B cell (primary cell): ENCODE data around the gene FER. TPM values are rescaled to one million over a fixed set of nuclear protein-coding genes. Genes with fewer than 3 reads are reported as not detected.
"Not testable (repeated sequence)": the region's sequence is repeated elsewhere in the genome, so short reads cannot be mapped to it uniquely, and the experiment has no call there.

Source experiments
- ATAC-seq: fragments of 200-7000 bp; cut with Tn5 transposase; one replicate; pipeline ENCODE4 v1.10.0; 2021; ENCODE audit warnings: low read depth, mild to moderate bottlenecking, moderate number of reproducible peaks, moderate library complexity
- CTCF ChIA-PET: fragments of 350-600 bp; sonication (Branson Sonifier 250); formaldehyde crosslinking; loops from one replicate; lab custom pipeline; 2021; ENCODE audit warnings: antibody characterized with exemption, inconsistent platforms; lab: Charles Lee
- POLR2A ChIA-PET: fragments of 350-600 bp; sonication (Branson Sonifier 250); formaldehyde crosslinking; loops from one replicate; lab custom pipeline; 2021; ENCODE audit warnings: antibody characterized with exemption; lab: Charles Lee
- DNase-seq: peaks from one replicate; pipeline ENCODE4 v3.0.0; 2013
- H2AFZ ChIP-seq: 2 replicates; pipeline ENCODE4 v1.6.1; 2012; ENCODE audit warnings: mild to moderate bottlenecking, low read depth, low read length; ENCODE audit not compliant: insufficient read depth, poor library complexity, severe bottlenecking
- H3K27ac ChIP-seq, 2 donors: 1 replicate in 1 of 2; 2 replicates in 1 of 2; pipeline ENCODE4 v1.5.1; 2012 to 2013; ENCODE audit warnings: low read length in 2 of 2, mild to moderate bottlenecking in 2 of 2, moderate library complexity in 1 of 2
- H3K27me3 ChIP-seq, 4 experiments: fragments of 200-600 bp in 1 of 4; sonication (generic) in 1 of 4; replicated peaks in 1 of 4; 1 replicate in 2 of 4; 2 replicates in 2 of 4; pipeline versions ENCODE4 v1.6.1 to v1.7.0; 2013 to 2016; ENCODE audit warnings: low read length in 3 of 4, mild to moderate bottlenecking in 2 of 4, mixed read lengths in 1 of 4, moderate library complexity in 1 of 4; ENCODE audit not compliant: insufficient read depth in 4 of 4, control insufficient read depth in 3 of 4; ENCODE audit errors: control extremely low read depth in 1 of 4
- H3K36me3 ChIP-seq, 2 experiments: replicated peaks in 1 of 2; 1 replicate in 1 of 2; 2 replicates in 1 of 2; pipeline versions ENCODE4 v1.6.1 to v1.7.1; 2013; ENCODE audit warnings: low read length in 1 of 2; ENCODE audit not compliant: insufficient read depth in 2 of 2, control insufficient read depth in 1 of 2; ENCODE audit errors: control extremely low read depth in 1 of 2, extremely low read depth in 1 of 2
- H3K4me1 ChIP-seq, 2 donors: fragments of 200-600 bp in 1 of 2; sonication (generic) in 1 of 2; 1 replicate in 1 of 2; 2 replicates in 1 of 2; pipeline versions ENCODE4 v1.5.1 to v1.6.1; 2013 to 2017; ENCODE audit warnings: low read length in 2 of 2; ENCODE audit not compliant: control insufficient read depth in 2 of 2, insufficient read depth in 2 of 2
- H3K4me2 ChIP-seq: replicated peaks from 2 replicates; pipeline ENCODE3; 2012; ENCODE audit warnings: mild to moderate bottlenecking, low read depth, low read length; ENCODE audit not compliant: poor library complexity, severe bottlenecking
- H3K4me3 ChIP-seq, 5 experiments: fragments of 200-600 bp in 1 of 5; sonication (generic) in 1 of 5; 1 replicate in 3 of 5; 2 replicates in 2 of 5; pipeline versions ENCODE4 v1.5.1 to v1.7.0; 2011 to 2016; ENCODE audit warnings: low read length in 4 of 5, mild to moderate bottlenecking in 4 of 5, low read depth in 2 of 5, control low read depth in 1 of 5, moderate library complexity in 1 of 5; ENCODE audit not compliant: insufficient read depth in 1 of 5; ENCODE audit errors: control extremely low read depth in 1 of 5, extremely low read depth in 1 of 5
- H3K79me2 ChIP-seq: fragments of 200-600 bp; sonication (generic); one replicate; pipeline ENCODE4 v1.6.0; 2016; ENCODE audit warnings: low read length; ENCODE audit not compliant: control insufficient read depth, insufficient read depth
- H3K9ac ChIP-seq: fragments of 200-600 bp; sonication (generic); 2 replicates; pipeline ENCODE4 v1.6.1; 2017; ENCODE audit warnings: mild to moderate bottlenecking, low read length, moderate library complexity
- H3K9me3 ChIP-seq, 3 donors: one replicate each; pipeline versions ENCODE4 v1.6.1 to v1.7.1; 2013; ENCODE audit warnings: low read length in 2 of 3; ENCODE audit not compliant: control insufficient read depth in 2 of 3, insufficient read depth in 1 of 3; ENCODE audit errors: control extremely low read depth in 1 of 3
- H4K20me1 ChIP-seq: 2 replicates; pipeline ENCODE4 v1.6.0; 2012; ENCODE audit warnings: mild to moderate bottlenecking, low read length; ENCODE audit not compliant: insufficient read depth, control insufficient read depth, poor library complexity, severe bottlenecking
- H3K27ac Mint-ChIP-seq: one replicate; pipeline ENCODE4 v1.8.0; 2021; ENCODE audit warnings: mixed read lengths
- H3K27me3 Mint-ChIP-seq: one replicate; pipeline ENCODE4 v1.8.0; 2021; ENCODE audit warnings: mixed read lengths
- H3K4me1 Mint-ChIP-seq: one replicate; pipeline ENCODE4 v1.8.0; 2021; ENCODE audit warnings: mixed read lengths
- H3K4me3 Mint-ChIP-seq: one replicate; pipeline ENCODE4 v1.8.0; 2021; ENCODE audit warnings: mixed read lengths
- H3K9me3 Mint-ChIP-seq: one replicate; pipeline ENCODE4 v1.8.0; 2022; ENCODE audit warnings: mixed read lengths; ENCODE audit not compliant: insufficient read depth
- EZH2 ChIP-seq: IDR thresholded peaks from 2 replicates; pipeline ENCODE4 v1.6.1; 2012; ENCODE audit warnings: borderline replicate concordance, low read depth, mild to moderate bottlenecking, moderate library complexity, low read length; ENCODE audit not compliant: insufficient read depth, poor library complexity, severe bottlenecking
- WGBS: methylation state at CpG from one replicate; pipeline ENCODE4 v1.1.5; 2013; ENCODE audit warnings: missing lambda C conversion rate; ENCODE audit not compliant: insufficient coverage; 5-methylcytosine and 5-hydroxymethylcytosine counted together
- intact Hi-C: fragments of 100-400 bp; cut with micrococcal nuclease; formaldehyde crosslinking; loops from one replicate; pipeline ENCODE4 v1.10.0; 2022
- polyA plus RNA-seq: library from polyadenylated mRNA; depleted of rRNA; stranded (reverse); fragments of >200 nt; gene quantifications from 2 replicates; pipeline ENCODE4 v1.2.3, GENCODE V29; 2012
- total RNA-seq, 2 donors: library from RNA; stranded (reverse); fragments of 120-200 nt in 1 of 2; gene quantifications; 1 replicate in 1 of 2; 2 replicates in 1 of 2; pipeline versions ENCODE4 v1.2.3 to v1.2.4, GENCODE V29; 2013 to 2022
- TF ChIP-seq, protein P1 (sequence below): fragments of 200-600 bp; IDR thresholded peaks from one replicate; pipeline ENCODE4 v1.8.0; 2022; ENCODE audit warnings: antibody characterized with exemption, mild to moderate bottlenecking

FER gene
- total and polyA plus RNA-seq, 2 donors (not counting 1 experiment from before 2014, with no cell fraction given), result 1.3 to 41.3 TPM

DNA sequence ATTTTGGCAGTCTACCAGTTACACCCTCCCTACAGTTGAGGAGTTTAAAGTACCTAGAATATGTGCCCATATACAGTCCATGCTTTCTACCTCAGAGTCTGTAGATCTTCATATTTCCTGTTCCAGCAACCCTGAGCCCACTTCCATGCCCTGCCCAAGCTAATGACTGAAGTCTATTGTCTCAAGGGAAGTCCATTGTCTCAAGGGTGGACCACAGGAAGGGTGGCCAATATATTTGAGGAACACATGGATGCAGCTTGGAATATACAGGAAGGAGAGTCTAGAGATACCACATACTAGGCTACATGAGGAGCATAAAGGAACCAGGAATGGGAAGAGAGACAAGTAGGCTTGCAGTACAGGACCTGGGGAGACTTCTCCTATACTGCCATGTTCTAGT lies 274.4 kb downstream of the FER start:
- Histone ChIP-seq H3K4me1 (no peaks in the 10 kb centered on the region), H3K9me3 (no peaks in the 10 kb centered on the region), H3K36me3 (no peaks in the 10 kb centered on the region), H3K79me2 (no peaks in the 10 kb centered on the region), H3K9ac (no peak overlapping the region), H3K27me3 (no peaks in the 10 kb centered on the region), H3K4me2 (no peak overlapping the region), H3K4me3 (no peak overlapping the region), H3K27ac (no peak overlapping the region), H4K20me1 (no peaks in the 10 kb centered on the region), H2AFZ (no peak overlapping the region)
- ATAC-seq, result no peak
- TF ChIP-seq, protein P1, sequence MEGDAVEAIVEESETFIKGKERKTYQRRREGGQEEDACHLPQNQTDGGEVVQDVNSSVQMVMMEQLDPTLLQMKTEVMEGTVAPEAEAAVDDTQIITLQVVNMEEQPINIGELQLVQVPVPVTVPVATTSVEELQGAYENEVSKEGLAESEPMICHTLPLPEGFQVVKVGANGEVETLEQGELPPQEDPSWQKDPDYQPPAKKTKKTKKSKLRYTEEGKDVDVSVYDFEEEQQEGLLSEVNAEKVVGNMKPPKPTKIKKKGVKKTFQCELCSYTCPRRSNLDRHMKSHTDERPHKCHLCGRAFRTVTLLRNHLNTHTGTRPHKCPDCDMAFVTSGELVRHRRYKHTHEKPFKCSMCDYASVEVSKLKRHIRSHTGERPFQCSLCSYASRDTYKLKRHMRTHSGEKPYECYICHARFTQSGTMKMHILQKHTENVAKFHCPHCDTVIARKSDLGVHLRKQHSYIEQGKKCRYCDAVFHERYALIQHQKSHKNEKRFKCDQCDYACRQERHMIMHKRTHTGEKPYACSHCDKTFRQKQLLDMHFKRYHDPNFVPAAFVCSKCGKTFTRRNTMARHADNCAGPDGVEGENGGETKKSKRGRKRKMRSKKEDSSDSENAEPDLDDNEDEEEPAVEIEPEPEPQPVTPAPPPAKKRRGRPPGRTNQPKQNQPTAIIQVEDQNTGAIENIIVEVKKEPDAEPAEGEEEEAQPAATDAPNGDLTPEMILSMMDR, result no peak
- no peak for TF ChIP-seq EZH2
- ChIA-PET POLR2A (no interaction called here), CTCF (no interaction called here)
- Mint-ChIP-seq H3K27ac (no peak overlapping the region), H3K4me3 (no peak overlapping the region), H3K27me3 (no peaks in the 10 kb centered on the region), H3K9me3 (peaks cover 5% of the 10 kb centered on the region), H3K4me1 (no peaks in the 10 kb centered on the region)
- intact Hi-C loops, result no loop called here
- no peak for DNase-seq

DNA sequence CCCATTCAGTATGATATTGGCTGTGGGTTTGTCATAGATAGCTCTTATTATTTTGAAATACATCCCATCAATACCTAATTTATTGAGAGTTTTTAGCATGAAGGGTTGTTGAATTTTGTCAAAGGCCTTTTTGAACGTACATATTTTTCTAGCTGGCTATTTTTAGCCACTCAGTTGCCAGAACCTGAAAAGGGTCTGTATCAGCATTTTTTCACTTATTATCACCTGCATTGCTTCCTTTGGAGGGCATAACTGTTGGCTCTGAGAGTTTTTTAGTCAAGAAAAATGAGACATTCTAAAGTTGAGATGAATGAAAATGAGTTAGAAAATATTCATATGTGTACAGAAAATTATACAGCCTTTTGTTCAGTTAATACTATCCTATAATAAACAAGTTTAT lies 278.0 kb downstream of the FER start:
- H3K27me3 Mint-ChIP-seq, ATAC-seq, CTCF ChIA-PET, intact Hi-C loops, H3K27ac ChIP-seq, H3K4me3 Mint-ChIP-seq, H3K9me3 Mint-ChIP-seq, H3K9ac ChIP-seq, H2AFZ ChIP-seq, H3K27me3 ChIP-seq, H3K4me3 ChIP-seq, H4K20me1 ChIP-seq, H3K79me2 ChIP-seq, H3K36me3 ChIP-seq, H3K4me1 ChIP-seq, DNase-seq, H3K4me1 Mint-ChIP-seq, H3K4me2 ChIP-seq, H3K27ac Mint-ChIP-seq, POLR2A ChIA-PET, H3K9me3 ChIP-seq: not testable (repeated sequence)
- no CpG with 5 or more reads among the region's 1 CpG for WGBS
